ENCODE data around the gene PSG11.
"Not testable (repeated sequence)": the region's sequence is repeated elsewhere in the genome, so short reads cannot be mapped to it uniquely, and the experiment has no call there.

Gene PSG11

DNA sequence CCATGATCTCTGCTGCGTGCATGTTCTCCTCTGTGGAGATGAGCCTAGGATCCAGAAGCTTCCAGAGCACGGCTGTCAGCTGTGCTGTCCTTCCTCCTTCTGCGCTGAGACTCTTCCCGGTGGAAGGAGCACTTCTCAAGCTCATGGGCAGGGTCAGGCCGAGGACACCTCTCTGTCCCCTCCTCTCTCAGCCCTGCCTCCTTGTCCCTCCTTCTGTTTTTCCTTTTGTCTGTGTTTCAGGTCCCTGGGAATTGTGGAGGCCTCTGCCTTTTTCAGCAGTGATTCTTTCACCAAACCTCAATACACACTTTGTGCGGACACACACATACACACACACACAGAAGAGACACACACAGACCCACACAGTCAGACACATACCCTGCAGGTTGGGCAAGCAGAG lies at the start of gene PSG11:
TSS of gene PSG11 (minus strand) at position 101 of the 400 bp plus-strand sequence. CDS start at position 4, 97 bp downstream.
- not testable (repeated sequence) for DNase-seq (ENCODE audit: low read depth); H3K4me3 ChIP-seq (ENCODE audit: low read depth, low read length)

DNA sequence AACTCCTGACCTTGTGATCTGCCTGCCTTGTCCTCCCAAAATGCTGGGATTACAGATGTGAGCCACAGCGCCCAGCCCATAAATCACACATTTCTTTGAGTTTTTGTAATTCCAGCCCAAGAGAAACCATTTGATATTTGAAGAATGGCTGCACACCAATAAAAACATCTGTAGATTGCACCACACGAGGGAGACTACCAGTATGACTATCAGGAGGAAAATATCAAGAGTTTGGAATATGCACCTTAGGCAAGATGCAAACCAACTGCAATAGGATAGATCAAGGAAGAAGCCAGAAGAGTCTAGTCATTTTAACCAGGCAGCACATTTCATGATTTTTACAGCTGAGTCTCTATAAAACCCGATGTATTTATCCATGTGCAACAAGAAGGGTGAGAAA lies 36.1 kb upstream of the PSG11 start:
- not testable (repeated sequence) for H3K4me3 ChIP-seq (ENCODE audit: low read depth, low read length); DNase-seq (ENCODE audit: low read depth)

DNA sequence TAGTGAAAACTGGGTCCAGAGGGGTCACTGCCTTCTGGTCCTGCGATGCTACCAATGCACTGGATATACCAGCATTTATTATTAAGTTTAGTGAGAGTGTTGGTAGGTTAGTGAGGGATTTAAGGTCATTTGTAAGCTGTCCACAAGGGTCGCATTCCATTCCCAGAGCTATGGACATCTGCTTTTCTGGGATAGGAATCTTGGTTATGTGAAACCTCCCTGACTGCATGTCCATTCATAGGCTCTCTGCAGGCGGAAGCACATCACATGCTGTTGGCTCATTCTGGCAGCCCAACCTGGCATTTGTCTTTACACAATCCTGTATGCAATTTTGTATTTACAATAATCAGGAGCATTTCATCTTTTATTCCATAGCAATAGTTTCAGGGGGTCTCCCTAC lies 35.1 kb upstream of the PSG11 start:
- DNase-seq (ENCODE audit: low read depth); H3K4me3 ChIP-seq (ENCODE audit: low read depth, low read length): not testable (repeated sequence)

DNA sequence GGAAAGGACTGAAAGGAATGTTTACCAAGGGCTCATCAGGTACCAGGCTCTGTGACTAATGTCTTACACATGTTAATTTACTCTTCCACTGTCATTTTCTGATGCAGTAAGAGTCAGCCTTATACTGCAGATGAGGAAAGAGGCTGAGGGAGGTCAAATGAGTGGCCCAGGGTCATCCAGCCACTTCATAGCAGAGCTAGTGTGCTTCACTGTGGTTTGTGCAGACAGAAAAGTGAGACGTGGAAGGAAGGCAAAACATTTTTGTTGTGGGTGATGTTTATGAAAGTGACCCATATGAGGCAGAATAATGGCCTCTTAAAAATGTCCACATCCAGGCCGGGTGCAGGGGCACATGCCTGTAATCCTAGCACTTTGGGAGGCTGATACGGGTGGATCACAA lies 34.0 kb upstream of the PSG11 start:
- H3K4me3 ChIP-seq (ENCODE audit: low read depth, low read length); DNase-seq (ENCODE audit: low read depth): not testable (repeated sequence)

DNA sequence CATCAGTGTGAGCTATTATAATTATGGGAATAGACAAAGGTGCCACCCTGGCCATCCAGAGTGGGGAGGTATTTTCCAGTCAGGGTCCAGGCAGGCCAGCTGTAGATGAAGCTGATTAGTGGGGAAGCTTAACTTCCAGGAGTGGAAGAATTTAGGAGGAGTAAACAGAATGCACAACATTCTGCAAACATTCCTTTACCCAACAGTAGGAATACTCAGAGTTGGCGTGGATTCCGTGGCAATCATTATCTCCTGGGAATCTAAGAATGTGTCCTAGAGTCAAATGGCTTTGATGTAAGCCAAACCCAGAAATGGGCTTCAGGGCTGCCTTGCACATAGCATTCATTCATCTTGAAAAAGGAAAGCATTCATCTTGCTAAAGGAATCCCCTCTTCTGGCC lies 33.2 kb upstream of the PSG11 start:
- DNase-seq (ENCODE audit: low read depth); H3K4me3 ChIP-seq (ENCODE audit: low read depth, low read length): not testable (repeated sequence)

DNA sequence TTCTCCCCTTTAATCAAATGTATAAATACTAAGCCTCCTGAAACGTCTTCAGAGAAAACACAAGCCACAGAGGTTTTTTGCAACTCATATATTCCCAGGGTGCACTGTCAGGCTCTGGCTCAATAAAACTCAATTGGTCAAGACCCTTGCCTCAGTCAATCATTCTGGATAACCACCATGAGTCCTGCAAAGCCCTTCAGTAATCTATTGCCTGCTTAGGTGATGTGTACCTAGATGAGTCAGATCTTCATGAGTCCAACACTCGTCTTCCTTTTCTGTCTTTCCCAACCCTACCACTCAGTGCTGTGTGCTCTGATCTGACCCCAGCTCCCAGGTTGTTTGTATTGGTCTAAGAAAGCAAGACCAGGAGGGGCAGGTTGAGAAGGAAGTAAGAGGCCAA lies 32.2 kb upstream of the PSG11 start:
- not testable (repeated sequence) for DNase-seq (ENCODE audit: low read depth); H3K4me3 ChIP-seq (ENCODE audit: low read depth, low read length)

DNA sequence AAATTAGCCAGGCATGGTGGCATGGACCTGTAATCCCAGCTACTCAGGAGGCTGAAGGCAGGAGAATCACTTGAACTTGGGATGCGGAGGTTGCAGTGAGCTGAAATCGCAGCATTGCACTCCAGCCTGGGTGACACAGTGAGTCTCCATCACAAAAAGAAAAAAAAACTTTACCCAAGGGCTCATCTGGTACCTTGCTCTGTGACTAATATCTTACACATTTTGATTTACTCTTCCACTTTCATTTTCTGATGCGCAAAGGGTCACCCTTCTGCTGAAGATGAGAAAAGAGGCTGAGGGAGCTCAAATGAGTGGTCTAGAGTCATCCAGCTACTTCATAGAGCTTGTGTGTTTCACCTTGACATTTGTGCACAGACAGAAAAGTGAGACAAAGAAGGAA lies 21.7 kb upstream of the PSG11 start:
- not testable (repeated sequence) for H3K4me3 ChIP-seq (ENCODE audit: low read depth, low read length); DNase-seq (ENCODE audit: low read depth)

DNA sequence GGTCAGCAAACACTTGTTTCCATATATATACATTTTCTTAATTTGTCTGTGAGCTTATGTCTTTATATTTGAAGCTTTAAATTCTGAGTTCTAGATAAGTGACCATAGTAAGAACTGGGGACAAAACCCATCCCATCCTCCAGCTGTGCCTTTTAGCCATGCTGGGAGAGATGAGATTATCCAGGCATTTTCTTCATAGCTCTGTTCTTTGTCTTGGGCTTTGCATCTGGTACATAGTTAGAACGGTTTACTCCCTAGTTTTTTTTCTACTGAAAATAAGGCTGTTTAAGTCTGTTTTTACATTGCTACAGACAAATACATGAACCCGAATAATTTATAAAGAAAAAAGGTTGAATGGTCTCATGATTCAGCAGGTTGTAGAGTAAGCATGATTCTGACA lies 20.3 kb upstream of the PSG11 start:
- not testable (repeated sequence) for DNase-seq (ENCODE audit: low read depth); H3K4me3 ChIP-seq (ENCODE audit: low read depth, low read length)

DNA sequence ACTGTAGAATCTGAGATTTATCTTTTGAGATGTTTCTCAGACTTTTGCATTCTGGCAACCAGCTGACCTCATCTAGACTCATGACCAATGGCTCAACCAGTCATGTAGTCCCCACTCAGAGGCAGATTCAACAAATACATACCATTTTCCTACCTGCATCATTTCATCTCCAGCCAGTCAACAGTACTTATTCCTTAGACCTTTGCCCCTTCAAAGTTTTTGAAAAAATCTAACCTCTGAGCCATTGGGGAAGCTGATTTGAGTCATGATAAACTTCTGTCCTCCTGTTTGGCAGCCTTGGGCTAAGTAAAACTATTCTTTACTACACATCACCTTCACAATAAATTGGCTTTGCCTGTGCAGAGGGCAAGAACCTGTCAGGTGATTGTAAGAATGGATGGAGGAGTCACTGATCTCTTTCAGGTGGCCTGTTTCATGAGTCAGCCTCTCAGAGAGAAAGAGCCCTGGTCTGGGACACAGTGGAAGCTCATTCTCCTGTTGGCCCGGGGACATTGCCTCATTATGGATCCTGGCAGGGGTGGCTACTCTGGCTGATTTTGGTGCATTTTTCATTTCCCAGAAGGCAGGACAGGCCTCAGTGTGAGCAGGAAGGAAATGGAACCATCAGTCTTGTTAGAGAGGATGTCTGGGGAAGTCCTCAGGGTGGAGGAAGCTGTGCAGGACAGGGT lies 17.4 kb upstream of the PSG11 start:
- not testable (repeated sequence) for H3K4me3 ChIP-seq (ENCODE audit: low read depth, low read length)

DNA sequence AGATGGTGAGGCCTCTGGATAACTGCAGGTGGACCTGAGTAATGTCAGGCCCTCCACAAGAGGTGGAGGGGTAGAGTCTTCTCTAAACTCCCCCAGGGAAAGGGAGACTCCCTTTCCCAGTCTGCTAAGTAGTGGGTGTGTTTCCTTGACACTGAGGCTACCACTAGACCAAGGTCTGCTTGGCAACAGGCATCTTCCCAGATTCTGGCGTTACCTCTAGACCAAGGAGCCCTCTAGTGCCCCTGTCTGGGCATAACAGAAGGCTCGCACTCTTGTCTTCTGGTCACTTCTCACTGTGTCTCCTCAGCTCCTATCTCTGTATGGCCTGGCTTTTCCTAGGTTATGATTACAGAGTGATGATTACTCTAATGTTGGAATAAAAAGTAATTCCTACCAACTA lies 5.4 kb upstream of the PSG11 start:
- DNase-seq (ENCODE audit: low read depth), result not testable (repeated sequence)

More for the DNA sequence above, 17.4 kb upstream of the PSG11 start:
- not testable (repeated sequence) for DNase-seq (ENCODE audit: low read depth)

DNA sequence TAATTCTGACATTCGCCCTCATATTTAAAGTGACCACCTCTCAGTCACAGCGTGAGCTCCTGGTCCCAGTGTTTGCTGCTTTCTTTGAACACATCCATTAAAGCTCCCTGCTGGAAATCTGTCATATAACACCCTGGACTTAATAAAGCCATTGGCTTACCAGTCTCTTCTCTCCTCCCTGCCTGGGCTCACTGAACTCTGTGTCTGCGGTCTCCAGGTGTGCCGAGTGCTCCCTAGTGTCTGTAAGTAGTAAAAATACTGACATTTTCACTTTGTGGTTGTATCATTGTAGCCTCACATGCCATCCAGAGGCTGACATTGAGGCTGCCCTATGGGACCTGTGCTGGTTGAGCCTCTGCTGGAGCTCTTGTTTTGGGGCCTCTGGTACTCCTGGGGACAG lies 2.6 kb upstream of the PSG11 start:
- DNase-seq (ENCODE audit: low read depth), result no peak
- H3K4me3 ChIP-seq (ENCODE audit: low read depth, low read length), result no peak overlapping the region

More for the DNA sequence above, 5.4 kb upstream of the PSG11 start:
- H3K4me3 ChIP-seq (ENCODE audit: low read depth, low read length), result not testable (repeated sequence)

DNA sequence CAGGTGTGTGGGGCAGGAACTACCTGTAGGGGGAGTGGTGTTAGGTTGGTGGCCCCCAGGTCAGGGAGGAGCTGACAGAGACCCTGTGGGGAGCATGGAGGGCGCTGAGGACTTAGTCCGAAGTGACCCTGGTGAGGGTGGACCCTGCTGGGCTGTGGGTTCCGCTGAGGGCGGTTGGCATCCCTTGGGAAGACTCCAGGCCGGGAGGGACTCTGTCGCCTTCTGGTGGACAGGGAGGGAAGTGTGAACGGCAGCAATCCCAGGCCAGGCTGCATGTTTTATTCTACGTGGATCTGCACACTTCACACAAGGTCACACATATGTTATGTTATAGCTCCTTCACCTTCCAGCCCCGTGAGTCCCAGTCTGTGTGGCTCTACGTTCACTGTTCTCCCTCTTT lies 1.7 kb upstream of the PSG11 start:
- H3K4me3 ChIP-seq (ENCODE audit: low read depth, low read length); DNase-seq (ENCODE audit: low read depth): not testable (repeated sequence)

DNA sequence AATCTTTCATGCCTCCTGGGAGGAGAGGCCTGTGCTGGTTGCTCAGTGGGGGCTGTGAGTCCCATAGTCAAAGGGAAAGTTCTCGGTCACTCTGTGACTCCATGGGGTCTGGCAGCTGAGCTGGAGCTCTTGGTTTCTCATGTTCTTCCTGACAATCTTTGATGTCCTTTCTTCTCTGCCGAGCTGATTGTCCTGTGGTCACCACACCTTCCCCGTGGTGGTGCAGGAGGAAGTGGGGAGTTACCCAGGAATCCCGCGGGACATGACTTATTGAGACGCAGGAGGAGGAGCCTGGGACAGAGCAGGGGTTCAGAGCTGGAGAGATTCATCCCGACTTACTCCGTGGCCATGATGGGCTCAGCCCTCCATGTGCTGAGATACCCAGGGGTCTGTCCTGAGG lies 792 bp upstream of the PSG11 start:
- H3K4me3 ChIP-seq (ENCODE audit: low read depth, low read length); DNase-seq (ENCODE audit: low read depth): not testable (repeated sequence)

DNA sequence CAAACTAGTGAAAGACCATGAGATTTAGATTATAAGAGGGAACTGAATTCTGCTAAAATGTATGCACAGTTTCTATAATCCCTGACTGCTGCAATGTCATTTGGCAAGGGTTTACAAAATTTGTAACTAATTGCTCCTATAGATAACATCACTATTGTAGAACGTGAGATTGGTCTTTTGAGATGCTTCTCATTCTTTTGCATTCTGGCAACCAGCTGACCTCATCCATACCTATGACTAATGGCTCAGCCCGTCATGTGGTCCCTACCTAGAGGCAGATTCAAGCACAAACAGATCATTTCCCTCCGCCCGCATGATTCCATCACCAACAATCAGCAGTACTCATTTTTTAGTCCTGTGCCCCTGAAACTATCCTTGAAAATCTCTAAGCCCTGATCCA lies 4.2 kb downstream of the PSG11 start:
- DNase-seq (ENCODE audit: low read depth), result peak; percentile 31
- H3K4me3 ChIP-seq (ENCODE audit: low read depth, low read length), result not testable (repeated sequence)

DNA sequence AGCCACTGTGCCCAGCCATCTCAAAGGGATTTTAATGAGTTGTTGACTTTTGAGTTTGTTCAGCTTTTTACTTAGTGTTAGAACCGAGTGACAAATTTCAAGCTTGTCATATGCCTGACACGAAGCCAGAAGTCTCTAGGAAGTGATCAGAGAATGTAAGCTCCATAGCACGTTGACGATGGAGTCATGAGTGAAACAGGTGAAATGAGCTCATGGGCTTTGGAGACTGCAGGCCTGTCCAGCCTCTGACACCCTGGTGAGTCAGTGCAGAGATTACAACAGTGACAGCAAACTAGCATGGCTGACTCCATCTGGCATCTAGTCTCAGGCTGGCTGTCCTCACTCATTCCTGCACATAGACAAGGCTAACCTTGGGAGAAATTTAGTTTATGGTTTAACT lies 4.6 kb downstream of the PSG11 start:
- DNase-seq (ENCODE audit: low read depth), result peak; percentile 27
- not testable (repeated sequence) for H3K4me3 ChIP-seq (ENCODE audit: low read depth, low read length)

DNA sequence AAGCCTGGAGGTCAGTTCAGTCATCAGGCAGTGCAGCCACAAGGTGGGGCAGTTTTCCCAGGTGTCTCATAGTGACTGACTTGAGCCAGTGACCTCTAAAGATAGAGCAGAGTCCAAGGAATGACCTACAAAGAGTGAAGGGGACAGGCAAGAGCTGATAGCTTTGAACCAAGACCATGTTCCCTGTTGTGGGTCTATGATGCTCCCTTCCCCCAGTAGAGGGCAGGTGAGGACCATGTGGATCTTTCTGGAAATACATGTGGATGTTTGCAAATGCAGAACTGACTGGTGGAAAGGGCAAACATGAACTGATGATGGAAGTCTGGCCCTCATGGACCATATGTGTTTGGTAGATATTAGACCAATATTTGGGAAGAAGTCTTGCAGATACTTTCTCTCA lies 6.7 kb downstream of the PSG11 start:
- H3K4me3 ChIP-seq (ENCODE audit: low read depth, low read length); DNase-seq (ENCODE audit: low read depth): not testable (repeated sequence)

DNA sequence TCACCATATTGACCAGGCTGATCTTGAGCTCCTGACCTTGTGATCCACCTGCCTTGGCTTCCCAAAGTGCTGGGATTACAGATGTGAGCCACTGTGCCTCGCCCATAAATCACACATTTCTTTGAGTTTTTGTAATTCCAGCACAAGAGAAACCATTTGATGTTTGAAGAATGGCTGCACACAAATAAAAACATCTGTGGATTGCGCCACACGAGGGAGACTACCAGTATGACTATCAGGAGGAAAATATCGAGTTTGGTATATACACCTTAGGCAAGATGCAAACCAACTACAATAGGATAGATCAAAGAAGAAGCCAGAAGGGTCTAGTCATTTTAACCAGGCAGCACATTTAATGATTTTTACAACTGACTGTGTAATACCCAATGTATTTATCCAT lies 20.4 kb downstream of the PSG11 start:
- DNase-seq (ENCODE audit: low read depth); H3K4me3 ChIP-seq (ENCODE audit: low read depth, low read length): not testable (repeated sequence)

DNA sequence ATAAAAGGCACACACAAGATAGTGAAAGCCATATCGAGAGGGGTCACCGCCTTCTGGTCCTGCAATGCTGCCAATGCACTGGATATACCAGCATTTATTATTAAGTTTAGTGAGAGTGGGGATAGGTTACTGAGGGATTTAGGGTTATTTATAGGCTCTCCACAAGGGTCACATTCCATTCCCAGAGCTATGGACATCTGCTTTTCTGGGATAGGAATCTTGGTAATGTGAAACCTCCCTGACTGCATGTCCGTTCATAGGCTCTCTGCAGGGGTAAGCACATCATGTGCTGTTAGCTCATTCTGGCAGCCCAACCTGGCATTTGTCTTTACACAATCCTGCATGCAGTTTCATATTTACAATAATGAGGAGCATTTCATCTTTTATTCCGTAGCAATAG lies 21.4 kb downstream of the PSG11 start:
- not testable (repeated sequence) for DNase-seq (ENCODE audit: low read depth); H3K4me3 ChIP-seq (ENCODE audit: low read depth, low read length)

DNA sequence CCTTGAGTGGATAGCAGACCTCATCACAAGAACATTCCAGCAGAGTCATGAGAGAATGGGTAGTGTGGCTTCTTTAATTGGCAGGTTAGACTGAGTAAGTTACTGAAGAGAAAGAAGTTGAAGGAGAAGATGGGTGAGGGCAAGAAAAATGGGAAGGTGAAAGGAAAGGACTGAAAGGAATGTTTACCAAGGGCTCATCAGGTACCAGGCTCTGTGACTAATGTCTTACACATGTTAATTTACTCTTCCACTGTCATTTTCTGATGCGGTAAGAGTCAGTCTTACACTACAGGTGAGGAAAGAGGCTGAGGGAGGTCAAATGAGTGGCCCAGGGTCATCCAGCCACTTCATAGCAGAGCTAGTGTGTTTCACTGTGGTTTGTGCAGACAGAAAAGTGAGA lies 22.6 kb downstream of the PSG11 start:
- not testable (repeated sequence) for DNase-seq (ENCODE audit: low read depth); H3K4me3 ChIP-seq (ENCODE audit: low read depth, low read length)

DNA sequence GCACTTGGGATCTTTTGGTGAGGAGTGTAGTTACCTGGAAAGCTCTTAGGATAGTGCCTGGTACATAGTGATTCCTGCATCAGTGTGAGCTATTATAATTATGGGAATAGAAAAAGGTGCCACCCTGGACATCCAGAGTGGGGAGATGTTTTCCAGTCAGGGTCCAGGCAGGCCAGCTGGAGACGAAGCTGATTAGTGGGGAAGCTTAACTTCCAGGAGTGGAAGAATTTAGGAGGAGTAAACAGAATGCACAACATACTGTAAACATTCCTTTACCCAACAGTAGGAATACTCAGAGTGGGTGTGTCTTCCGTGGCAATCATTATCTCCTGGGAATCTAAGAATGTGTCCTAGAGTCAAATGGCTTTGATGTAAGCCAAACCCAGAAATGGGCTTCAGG lies 23.3 kb downstream of the PSG11 start:
- not testable (repeated sequence) for H3K4me3 ChIP-seq (ENCODE audit: low read depth, low read length); DNase-seq (ENCODE audit: low read depth)

DNA sequence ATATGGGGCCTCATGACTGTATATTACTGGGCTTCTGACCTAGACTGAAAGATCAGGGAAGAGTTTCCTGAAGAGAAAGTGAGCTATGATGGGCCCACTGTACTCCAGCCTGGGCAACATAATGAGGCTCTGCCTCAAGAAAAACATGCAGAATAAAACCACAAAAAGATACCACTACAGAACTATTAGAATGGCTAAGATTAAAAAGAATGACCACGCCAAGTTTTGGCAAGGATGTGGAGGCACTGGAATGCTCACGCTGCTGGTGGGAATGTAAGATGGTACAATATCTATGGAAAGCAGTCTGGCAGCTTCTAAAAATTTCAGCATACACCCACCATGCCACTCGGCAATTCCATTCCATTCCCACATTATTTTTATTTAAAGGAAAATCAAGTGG lies 30.1 kb downstream of the PSG11 start:
- H3K4me3 ChIP-seq (ENCODE audit: low read depth, low read length); DNase-seq (ENCODE audit: low read depth): not testable (repeated sequence)

All from skeletal muscle cell (primary cell).